ENCODE data around the gene PCDH9.

The PCDH9 gene

DNA sequence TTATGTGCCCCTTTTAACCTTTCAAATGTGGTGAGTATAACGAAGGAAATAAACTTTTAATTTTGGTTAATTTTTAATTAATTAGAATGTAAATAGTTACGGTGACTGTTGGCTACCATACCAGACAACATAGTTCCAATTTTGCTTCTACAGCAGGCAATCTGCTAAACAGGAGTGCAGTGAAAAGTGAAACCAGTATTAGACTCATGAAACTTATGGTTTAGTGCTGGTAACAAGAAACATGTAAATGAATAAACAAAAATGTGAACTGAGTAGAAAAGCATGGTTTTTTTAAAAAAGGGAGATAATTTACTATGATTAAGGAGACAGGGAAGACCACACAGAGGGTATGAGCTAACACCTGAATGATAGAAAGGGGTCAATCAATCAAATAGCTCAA lies 478.4 kb downstream of the PCDH9 start:
- DNase-seq (ENCODE audit: low read depth in 2 of 2), result no peak

DNA sequence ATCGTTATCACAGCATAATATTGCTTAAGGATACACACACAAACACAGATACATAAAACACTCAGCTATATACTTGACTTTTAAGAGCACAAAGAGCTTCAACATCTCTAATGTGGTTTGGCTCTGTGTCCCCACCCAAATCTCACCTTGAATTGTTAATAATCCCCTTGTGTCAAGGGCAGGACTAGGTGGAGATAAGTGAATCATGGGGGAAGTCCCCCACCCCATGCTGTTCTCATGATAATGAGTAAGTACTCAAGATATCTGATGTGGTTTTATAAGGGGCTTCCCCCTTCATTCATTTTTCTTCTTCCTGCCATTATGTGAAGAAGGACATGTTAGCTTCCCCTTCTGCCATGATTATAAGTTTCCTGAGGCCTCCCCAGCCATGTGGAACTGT lies 481.4 kb downstream of the PCDH9 start:
- no peak for DNase-seq (ENCODE audit: low read depth in 2 of 2)

DNA sequence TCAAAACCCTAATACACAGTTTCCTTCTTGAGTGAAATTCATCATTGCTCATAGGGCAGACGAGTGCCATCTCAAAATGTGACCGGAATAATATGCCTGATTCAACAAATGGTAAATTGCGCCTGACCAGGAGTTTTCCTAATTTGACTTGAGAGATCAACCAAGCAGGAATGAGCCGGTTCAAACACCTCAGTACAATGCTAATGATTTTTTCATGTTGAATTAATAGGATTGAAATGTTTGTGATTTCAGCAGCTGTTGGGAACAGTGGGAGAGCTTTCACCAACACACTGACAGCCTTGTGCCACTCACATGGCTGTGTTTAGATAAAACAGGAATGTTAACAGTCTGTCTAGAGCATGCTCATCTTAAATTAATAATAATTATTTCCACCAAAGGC lies 484.8 kb downstream of the PCDH9 start:
- DNase-seq (ENCODE audit: low read depth in 2 of 2), result no peak

DNA sequence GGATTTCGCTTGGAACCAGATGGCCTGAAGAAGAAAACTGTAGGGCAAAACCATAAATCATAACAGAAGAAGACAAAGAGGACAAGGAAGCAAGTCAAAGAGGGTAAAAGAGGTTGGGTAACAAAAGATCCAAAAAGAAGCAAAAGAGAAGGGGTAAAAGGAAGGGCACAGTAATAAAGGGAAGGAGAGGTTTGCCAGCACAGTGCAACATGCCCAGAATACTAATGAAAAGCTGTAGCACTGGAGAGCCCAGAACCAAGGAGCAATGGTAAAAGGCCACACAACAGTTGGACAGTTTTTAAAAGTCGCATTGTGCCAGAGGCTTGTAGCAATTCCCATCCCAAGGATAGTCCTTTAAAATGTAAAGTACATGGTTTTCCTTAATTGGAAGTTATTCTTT lies 506.6 kb downstream of the PCDH9 start:
- no peak for DNase-seq (ENCODE audit: low read depth in 2 of 2)

DNA sequence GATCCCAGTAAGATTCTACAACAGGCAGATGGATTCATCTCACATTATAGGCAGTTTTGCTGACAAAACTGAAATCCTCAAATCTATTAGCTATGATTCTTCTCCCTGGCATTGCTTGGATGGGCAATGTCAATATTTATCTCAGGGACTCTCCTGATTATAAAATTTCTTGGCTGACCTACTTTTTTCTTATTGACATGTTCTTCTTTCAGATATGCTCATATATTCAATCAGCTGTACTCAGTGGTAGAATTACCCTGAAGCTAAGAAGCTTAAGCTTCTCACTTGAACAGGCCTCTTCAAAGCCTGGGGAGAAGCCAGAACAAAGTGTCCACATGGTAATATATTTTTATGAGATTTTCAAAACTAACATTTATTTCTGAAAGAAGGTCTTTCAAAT lies 513.6 kb downstream of the PCDH9 start:
- DNase-seq (ENCODE audit: low read depth in 2 of 2), result no peak

DNA sequence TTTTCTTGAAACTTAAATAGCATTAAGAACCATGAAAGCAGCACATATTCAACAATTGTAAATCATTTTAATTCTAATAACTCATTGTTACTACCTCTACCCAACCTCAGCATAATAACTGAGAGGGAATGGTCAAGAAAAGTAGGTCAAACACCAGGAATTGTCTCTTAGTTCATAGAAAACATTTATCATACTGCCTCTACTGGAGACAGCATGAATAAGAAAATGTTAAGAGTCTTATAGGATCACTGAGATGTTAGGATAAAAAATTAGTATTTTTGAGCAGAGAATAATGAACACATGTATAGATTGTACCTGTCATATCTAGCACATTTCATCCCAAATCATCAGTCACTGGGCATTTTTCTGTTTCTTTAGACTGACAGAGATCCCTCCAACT lies 515.3 kb downstream of the PCDH9 start:
- DNase-seq (ENCODE audit: low read depth in 2 of 2), result no peak

DNA sequence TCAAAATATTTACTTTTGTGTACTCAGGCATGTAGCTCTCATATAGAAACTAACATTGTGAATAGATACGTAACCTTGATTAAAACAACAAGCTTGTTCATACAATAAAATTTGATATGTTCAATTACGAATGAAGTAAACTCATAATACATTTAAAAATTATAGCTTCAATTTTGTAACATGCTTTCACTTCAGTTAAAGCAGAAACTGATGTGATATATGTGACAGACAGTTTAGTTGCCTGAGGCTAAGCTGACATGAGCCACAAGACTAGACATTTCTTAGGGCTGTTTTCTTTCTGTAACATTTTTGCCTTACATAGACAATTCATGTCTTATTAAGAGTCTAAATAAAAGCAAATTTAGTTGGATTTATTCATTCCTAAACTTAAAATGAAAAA lies 526.0 kb downstream of the PCDH9 start:
- DNase-seq (ENCODE audit: low read depth in 2 of 2), result no peak

DNA sequence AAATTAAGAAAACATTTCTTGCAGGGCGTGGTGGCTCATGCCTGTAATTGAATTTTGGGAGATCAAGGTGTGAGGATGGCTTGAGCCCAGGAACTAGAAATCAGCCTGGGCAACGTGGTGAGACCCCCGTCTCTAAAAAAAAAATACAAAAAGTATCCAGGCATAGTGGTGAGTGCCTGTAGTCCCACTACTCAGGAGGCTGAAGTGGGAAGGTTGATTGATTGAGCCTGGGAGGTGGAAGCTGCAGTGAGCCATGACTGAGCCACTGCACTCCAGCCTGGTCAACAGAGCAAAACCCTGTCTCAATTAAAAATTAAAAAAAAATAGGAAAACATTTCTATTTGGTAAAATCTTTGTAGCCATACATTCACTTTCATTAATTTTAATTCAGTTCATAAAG lies 526.5 kb downstream of the PCDH9 start:
- DNase-seq (ENCODE audit: low read depth in 2 of 2), result no peak

DNA sequence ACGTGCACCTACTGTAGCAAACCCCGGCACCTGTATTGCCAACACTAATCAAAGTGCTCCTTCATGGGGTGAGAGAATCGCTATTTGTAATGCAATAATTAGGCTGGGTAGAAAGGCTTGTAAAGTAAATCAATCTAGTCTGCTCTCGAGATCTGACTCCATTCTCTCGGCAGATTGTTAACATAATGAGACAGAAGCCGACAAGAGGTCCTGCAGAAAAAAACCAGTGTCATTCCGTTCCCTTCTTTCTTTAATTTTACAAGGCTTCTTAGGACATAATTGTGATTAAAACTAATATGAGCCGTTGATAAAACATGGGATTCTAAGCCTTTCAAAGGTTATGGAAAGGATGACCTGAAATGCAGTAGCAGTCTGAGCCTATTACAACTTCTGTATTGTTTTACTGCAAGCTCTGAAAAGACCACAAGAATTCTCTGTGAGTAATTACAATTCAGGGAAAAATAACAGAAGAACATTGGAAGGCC lies 530.0 kb downstream of the PCDH9 start:
- no peak for DNase-seq (ENCODE audit: low read depth in 2 of 2)

DNA sequence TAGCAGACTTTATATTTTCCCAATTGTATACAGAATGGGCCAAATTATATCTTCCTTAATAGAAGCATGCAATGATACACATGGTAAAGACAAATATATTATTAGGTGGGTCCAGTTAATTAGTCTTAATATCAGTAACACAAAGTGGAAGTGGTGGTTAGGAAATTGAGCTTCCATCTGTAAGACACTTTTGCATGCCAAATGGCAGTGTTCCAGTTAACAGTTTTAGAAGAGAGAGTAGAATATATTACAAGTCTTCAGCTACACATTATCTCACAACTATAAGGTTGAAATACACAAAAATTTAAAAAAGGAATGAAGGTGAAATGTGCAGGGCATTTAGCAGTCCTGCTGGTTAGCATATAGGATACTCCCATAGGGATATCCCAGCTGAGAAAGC lies 536.5 kb downstream of the PCDH9 start:
- no peak for DNase-seq (ENCODE audit: low read depth in 2 of 2)

DNA sequence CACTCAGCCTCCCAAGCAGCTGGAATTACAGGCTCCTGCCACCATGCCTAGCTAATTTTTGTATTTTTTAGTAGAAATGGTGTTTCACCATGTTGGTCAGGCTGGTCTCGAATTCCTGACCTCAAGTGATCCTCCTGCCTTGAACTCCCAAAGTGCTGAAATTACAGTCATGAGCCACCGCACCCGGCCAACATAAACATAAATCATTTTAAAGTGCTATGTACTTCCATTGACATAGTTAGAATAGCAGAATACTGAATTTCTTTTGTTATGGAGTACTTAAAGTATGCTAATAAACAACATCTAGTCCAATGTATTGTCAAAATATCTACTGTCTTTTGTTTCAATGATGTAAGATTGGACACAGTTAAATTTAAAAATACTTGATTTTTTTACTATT lies 539.0 kb downstream of the PCDH9 start:
- no peak for DNase-seq (ENCODE audit: low read depth in 2 of 2)

DNA sequence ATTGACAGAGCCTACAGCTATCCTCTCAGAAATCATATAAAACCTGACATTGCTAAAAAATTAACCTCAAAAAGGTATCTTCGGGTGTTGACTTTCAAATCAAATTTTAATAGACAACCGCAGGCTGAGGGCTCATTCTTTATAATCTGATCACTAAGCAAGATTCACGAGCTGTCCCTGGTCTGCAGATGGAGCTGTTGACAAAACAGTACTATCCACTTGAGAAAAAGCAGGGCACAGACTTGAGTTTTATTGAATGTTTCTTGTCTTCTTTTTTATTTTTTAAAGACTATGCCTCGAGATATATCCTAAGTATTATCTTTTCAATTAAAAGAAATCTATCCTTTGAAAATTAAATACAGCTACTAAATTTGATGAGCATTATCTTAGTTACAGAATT lies 540.5 kb downstream of the PCDH9 start:
- no peak for DNase-seq (ENCODE audit: low read depth in 2 of 2)

DNA sequence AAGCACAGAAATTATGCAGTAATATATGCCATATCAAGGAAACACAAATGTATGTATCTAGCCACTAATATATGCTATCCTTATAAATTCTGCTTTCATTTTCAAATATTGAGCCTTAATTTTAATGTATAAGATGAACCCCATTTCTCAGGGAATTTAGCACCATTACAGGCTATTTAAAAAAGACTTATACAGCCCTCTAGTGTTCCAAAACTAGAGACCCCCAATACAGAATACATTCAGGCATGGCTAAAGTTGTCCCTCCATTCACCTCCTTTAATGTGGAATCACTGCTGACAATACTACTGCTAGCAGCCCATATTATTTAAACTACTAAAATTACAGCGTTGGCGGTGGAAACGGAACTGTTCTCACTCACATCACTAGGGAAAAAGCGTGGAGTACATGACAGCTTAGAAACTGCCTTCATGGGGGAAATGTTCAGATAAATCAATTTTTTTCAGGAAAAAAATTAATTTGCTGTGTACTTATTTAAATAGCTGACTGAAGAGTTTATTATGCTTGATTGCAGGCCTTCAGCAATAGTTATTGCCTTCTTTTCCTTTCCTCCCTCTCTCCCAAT lies 541.0 kb downstream of the PCDH9 start:
- DNase-seq (ENCODE audit: low read depth in 2 of 2), result no peak

DNA sequence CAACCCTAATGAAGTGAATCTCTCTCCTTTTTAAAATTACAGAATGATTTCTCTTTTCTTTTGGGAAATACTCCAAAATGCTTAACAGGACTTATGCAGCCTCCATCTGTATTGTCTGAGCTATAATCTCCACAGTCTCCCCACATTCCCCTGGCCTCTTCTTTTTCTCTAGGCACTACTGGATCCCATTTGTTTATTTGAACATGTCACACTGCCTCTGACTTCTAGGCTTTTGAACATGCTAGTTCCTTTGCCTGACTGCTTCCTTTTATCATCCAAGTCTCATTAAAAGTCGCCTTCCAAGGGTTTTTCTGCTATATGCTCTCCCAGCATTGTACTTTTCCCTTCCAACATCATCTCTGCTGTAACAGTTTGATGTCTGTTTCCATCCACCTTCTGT lies 548.7 kb downstream of the PCDH9 start:
- DNase-seq (ENCODE audit: low read depth in 2 of 2), result no peak

DNA sequence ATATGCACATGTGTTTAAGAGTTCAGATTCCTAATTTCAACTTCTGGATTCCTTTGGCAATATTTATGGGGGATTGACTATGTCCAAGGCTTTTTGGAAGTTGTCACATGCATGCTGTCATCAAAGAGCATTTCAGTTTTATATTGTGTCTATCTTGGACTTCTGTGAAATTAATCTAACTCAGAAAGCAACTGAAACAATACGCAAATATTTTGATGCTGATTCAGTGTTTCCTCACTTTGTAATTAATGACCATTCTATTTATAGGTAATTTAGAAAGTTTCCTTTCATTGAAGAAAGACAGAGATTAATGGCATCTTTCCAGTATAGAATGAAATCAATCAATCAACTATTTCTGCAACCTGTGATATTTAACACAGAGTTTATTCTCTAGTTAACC lies 550.1 kb downstream of the PCDH9 start:
- DNase-seq (ENCODE audit: low read depth in 2 of 2), result no peak

DNA sequence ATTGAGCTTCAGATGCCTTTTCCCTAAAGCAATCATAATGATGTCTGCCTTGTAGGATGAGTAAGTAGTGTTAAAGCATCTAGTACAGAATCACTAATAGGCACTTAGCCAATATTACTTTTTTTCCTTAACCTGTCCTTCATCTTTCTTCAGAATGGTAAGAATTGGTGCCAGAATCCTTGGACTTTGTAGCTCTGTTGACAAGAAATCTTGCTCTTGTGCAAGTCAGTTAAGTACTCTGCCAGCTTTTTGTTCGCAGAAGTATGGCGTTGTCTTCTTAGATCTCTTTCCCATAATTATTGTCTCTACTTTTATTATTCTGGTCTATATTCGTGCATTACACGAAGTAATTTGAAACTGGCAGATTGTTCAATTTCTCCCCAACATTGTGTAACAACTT lies 554.5 kb downstream of the PCDH9 start:
- no peak for DNase-seq (ENCODE audit: low read depth in 2 of 2)

DNA sequence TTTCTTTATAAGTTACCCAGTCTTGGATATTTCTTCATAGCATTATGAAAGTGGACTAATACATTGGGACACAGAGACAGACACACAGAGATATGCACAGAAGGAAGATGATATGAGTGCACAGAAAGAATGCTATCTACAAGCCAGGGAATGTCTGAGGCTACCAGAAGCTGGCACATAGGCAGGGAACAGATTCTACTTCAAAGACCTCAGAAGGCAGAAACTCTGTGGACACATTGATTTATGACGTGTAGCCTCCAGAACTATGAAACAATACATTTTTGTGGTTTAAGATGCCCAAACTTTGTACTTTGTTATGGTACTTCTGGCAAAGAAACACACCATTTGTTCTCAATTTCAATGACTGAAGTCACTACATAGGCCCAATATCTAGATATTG lies 556.7 kb downstream of the PCDH9 start:
- DNase-seq (ENCODE audit: low read depth in 2 of 2), result no peak

DNA sequence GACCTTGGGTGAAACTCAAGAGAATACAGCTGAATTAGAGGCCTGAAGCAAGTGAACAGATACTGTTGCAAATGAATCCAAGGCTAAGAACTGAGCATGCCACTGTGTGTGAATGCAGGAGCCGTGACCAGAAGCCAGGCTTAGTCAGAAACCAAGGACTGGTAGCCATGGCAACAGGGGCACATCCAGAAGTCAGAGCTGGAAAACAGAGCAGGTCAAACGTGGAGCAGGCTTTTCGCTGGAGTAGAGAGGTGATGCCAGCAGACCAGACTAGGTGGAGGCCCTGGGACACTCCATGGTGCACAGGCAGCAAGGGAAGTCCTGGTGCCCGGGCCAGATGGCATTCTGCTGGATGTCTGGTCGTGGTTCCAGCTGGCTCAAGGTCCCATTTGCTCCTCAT lies 564.1 kb downstream of the PCDH9 start:
- no peak for DNase-seq (ENCODE audit: low read depth in 2 of 2)

DNA sequence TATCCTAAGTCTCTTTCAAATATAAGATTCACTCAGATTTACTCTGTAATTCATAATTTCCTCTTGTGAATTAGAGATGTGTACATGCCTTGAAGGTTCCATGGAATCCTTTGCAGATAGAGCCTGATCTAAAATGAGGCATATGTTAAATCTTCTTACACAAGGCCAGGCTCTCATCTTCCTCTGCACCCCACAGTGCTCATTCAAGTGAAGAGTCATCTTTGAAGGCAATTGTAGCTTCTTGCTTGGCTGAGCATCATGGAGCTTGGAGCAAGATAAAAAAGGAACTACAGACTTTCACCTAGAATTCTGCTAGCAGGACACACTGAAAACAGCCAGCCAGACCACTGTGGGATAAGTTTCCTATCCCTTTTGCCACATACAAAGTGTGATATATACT lies 566.4 kb downstream of the PCDH9 start:
- DNase-seq (ENCODE audit: low read depth in 2 of 2), result no peak

DNA sequence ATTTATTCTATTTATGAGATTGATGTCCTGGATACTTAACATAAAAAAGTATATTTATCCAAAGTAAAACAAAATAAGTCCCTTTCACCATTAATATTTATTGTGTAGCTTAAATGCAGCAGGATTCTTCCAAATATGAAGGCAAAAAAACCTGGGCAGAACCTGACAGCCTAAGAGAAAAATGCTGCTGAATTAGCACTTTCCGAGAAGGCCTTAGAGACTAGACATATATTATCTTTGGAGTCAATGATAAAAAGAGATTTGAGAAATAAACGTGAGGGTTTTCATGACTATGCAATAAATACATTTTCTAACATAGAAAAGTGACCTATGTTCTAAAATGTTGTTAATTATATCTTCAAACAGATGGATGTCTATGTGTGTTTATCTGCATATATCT lies 566.9 kb downstream of the PCDH9 start:
- DNase-seq (ENCODE audit: low read depth in 2 of 2), result no peak

DNA sequence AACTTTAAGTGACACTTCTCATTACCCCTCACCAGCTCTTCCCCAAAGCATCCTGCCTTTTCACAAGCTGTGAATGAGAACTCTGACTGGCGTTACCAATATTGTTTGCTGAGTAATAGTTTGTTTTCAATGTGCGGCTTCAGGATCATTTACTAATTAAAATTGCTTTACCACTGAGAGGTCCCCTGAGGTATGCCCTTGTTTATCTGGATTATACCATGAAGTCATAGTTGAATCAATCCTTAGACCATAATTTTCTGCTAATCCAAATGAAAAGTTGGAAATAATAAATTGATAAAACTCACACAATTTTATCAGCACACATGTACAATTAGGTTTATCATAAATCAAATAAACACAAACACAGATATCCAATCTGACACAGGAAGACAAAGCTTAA lies 568.8 kb downstream of the PCDH9 start:
- no peak for DNase-seq (ENCODE audit: low read depth in 2 of 2)

DNA sequence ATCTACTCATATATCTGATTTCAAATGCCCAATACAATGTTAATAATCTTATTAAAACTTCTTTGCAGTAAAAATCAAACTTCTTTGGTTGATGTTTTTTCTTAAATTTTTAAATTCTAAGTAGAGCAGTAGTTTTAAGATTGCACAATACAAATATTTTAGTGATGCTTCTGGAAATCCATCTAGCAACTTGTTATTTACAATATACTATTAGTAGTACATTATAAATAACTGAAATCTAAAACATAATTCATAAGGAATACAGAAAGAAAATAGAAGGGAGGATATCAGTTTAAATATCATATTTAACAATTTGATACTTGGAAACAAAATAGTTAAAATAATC lies 569.7 kb downstream of the PCDH9 start:
- no peak for DNase-seq (ENCODE audit: low read depth in 2 of 2)

DNA sequence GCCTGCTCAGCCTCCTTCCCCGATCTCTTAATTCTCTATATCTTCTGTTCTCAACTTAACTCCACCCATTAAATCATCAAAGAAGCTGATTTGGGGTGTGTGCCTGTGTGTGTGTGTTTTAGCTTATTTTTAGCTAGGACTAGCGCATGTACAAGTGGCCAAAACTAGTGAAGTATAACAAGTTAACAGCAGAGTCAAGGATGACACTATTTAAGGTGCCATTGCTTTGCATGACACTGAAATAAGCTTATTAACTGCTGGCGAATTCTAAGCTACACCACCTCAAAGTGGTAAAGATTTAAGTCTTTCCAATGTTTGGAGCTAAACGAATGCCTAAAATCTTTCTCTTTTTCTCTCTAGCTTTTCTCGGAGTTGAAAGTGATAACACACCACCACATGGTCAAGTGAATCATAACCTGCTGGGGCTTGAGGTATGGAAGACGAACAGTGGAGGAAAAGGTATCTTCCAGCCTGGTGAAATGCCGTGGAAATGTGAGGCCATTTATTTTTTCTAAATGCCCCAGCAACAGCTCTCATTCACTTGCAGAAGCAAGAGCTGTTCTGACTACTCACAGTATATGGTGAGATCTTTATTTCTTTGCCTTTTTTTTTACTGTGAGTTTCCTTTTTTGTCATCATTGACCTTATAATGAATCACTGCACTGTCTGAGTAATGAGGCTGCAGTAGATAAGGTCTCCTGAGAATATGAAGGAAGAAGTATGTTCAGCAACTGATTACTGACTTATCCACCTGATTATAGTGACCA lies 570.3 kb downstream of the PCDH9 start:
- no peak for DNase-seq (ENCODE audit: low read depth in 2 of 2)

DNA sequence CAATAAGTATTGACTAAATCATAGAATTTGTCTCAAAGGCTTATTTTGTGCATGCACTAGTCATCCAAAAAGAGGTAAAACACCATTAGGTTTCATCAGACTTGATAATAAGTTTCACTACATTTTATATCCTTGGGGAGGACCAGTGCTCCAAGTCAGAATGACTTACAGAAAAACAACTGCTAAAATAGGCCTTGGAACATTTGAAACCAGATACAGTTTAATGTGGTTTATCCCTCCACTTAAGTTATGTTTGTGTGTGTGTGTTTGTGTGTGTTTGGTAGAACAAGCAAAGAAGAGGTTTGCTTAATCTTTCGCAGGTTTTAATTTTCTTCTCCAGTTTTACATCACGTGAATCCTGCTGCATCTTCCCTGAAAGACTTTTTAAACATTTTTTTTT lies 570.9 kb downstream of the PCDH9 start:
- no peak for DNase-seq (ENCODE audit: low read depth in 2 of 2)
